Measurements from ENCODE around the gene ABCC2.
A peak's percentile ranks its signal among the peaks of the same experiment; 100 is the strongest.
"Not testable (repeated sequence)": the region's sequence is repeated elsewhere in the genome, so short reads cannot be mapped to it uniquely, and the experiment has no call there.

ABCC2 gene

DNA sequence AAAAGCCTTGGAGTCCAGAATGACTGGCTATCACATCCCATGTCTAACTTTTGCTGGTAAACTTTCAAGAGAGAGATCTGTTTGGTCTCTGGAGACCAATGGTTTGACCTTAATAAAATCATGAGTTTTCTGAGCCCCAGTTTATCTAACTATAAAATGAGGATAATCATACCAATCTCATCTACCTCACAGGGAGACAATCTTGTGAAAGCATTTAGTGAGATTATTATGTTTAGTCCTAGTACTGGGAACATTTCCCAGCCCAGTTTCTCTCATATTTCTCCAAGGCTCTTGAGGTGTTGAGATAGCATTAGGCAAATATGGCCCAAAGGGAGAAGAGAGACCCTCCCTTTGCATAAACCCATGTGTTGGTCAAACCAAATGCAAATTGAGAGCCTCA is 25.8 kb downstream of the ABCC2 start:
- no peak for DNase-seq

GRCh38 chr10:99809481-99809880 is 27.0 kb downstream of the ABCC2 start:
- no peak for DNase-seq

DNA sequence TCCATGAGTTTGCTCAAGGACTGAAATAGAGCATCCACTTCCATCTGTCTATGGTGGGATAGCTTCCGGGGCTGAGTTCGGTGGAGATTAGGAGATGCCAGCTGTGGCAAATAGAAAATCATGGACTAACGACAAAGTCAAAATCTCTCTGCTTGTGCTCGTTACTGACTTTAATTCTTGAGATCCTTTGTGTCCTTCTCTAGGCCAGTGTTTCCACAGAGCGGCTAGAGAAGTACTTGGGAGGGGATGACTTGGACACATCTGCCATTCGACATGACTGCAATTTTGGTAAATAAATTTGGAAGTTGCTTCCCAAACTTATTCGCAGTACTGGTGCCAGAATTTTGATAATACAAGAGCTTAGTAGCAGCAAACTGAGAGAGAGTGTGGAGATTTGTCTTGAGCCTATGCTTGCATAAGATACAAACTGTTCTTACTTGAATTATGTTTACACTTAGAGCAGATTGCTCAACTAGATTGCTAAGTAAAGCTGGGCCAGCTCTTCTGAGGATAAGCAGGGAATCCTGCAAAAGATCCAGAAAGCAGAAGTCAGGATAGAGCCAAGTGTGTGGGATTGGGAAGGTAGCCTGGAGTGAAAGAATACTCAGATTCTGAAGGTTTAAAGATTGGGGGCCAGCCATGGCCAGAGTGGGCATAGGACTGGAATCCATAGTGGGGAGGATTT is 27.6 kb downstream of the ABCC2 start:
- no peak for DNase-seq

DNA sequence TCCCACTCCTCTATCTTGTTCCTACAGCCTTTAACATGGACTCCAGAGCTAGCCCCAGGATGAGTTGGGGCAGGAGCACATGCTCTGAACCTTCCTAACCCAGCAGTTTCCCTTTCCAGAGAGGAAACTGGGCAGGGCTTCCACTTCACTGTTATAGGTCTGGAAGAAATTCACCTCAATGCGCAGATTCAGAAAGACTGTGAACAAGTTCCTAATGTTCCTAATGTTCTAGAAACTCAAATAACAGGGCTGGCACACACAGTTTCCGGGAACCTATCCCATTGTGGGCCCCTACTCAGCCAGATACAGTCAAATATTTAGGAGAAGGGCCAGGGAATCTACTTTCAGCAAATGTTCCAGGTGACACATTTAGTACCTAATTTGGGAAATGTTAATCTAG is 29.7 kb downstream of the ABCC2 start:
- no peak for DNase-seq

GRCh38 chr10:99814143-99814542 is 31.7 kb downstream of the ABCC2 start:
- DNase-seq = no peak

DNA sequence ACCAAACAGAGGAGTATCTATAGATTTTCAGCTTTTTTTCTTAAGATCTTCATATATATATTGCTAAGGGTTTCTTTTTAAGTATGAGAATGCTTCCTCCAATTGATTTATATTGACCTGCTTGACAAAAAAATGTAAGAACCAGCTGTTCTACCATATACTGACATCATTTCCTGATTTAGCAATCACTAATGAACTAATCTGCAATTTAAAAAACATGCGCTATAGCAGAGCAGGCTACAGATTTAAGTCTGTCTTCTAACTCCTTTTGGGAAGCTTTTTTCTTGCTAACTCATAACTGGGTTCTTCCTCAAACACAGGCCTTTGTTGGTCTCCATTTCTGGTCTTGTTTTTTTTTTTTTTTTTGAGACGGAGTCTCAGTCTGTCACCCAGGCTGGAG is 33.2 kb downstream of the ABCC2 start:
- no peak for DNase-seq

GRCh38 chr10:99827936-99828335 is 45.5 kb downstream of the ABCC2 start:
- no peak for DNase-seq

GRCh38 chr10:99828464-99828863 is 46.0 kb downstream of the ABCC2 start:
- no peak for DNase-seq

DNA sequence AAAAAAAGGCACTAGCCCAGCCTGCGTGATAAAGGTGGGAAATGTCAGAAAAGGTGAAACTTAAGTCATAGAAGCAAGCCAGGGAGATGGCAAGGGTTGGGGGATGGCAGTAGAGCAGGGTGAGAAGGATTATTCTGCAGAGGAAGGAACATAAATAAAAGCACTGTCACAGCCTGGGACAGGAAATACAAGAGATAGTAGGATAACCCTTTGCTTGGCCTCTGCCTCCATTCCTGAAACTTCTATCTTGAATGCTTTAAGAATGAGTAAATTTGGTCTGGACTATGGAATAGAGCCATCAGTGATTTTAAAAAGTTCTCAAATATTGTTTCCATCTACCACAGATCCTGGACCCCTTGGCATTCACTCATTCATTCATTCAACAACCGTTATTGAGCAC is 50.0 kb downstream of the ABCC2 start:
- no peak for DNase-seq

DNA sequence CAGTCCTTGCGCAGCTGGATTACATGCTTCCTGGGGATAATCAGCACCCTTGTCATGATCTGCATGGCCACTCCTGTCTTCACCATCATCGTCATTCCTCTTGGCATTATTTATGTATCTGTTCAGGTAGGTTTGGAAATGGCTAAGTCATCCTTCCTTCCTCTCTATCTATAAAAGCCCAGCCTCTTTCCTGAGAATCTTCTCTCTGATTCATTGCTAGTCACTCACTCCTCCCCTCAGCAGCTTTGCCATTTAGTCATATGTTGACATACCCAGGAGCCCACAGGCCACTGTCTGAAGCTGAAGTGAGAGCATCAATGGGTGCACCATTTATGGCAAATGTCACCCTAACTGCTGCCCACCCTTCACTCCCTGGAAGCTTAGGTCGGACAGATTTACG is 52.0 kb downstream of the ABCC2 start:
- no peak for DNase-seq

DNA sequence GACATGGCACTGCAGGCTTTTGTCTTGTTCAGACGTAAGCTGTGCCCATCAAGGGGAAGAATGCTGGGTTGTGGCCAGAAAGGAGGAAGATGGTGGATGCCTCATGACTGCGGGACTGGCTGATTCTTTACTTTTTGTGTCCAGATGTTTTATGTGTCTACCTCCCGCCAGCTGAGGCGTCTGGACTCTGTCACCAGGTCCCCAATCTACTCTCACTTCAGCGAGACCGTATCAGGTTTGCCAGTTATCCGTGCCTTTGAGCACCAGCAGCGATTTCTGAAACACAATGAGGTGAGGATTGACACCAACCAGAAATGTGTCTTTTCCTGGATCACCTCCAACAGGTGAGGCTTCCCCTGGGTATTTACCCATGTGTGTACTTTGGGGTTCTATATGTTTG is 53.5 kb downstream of the ABCC2 start:
- DNase-seq = no peak

DNA sequence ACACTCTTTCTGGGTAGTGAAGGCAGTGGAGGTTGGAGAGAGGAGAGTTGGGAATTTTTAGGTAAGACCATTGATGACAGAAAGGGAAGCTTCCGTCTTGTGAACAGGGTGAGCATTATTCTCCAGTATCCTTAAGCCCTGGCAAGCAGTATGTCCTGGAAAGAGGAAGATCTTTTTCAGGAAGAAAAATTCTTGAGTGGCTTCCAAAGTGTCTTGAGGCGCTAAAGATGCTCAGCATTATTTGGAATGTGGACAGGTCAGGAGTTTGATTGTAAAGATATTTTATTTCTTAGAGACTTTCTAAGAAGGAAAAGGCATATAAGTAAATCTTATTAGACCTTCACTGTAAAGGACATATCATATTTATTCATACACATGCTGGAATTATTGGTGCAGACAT is 54.3 kb downstream of the ABCC2 start:
- no peak for DNase-seq

- DNase-seq = not testable (repeated sequence)
Observed at GRCh38 chr10:99840859-99841258, 58.4 kb downstream of the ABCC2 start.

DNA sequence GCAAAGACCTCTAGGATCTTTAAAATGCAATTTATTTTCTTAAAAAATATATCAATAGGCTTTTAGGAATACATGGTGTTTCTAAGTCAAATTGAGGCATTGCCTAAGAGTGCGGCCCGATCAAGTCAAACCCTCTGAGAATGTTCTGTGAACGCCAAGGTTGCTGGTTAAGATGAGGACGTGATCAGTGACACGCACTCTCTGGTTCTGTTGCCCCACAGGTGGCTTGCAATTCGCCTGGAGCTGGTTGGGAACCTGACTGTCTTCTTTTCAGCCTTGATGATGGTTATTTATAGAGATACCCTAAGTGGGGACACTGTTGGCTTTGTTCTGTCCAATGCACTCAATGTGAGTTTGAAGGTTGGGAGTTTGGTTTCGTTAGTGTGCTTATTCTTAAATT is 59.3 kb downstream of the ABCC2 start:
- no peak for DNase-seq

GRCh38 chr10:99843310-99843709 is 60.9 kb downstream of the ABCC2 start:
- no peak for DNase-seq

- no peak for DNase-seq
Observed at GRCh38 chr10:99844433-99844955, 62.1 kb downstream of the ABCC2 start.

- DNase-seq = peak in 47 of 51 donors; percentile 6 to 82 (median 46)
Observed at GRCh38 chr10:99845837-99846382, 63.5 kb downstream of the ABCC2 start.

DNA sequence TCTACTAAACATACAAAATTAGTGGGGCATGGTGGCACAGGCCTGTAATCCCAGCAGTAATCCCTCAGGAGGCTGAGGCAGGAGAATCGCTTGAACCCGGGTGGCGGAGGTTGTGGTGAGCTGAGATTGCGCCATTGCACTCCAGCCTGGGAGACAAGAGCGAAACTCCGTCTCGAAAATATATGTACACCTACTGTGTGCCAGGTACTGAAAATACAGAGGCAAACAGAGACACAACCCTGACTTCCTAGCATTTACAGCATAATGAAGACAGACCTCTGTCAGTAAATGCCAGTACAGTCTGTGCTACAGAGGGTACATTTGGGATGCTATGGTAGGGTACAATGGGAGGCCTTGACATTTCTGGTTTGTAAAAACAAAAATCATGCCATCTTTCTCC is 66.6 kb downstream of the ABCC2 start:
- no peak for DNase-seq

- DNase-seq = no peak
Observed at GRCh38 chr10:99849536-99849935, 67.1 kb downstream of the ABCC2 start.

GRCh38 chr10:99850021-99850766 is 67.8 kb downstream of the ABCC2 start:
- no peak for DNase-seq

DNA sequence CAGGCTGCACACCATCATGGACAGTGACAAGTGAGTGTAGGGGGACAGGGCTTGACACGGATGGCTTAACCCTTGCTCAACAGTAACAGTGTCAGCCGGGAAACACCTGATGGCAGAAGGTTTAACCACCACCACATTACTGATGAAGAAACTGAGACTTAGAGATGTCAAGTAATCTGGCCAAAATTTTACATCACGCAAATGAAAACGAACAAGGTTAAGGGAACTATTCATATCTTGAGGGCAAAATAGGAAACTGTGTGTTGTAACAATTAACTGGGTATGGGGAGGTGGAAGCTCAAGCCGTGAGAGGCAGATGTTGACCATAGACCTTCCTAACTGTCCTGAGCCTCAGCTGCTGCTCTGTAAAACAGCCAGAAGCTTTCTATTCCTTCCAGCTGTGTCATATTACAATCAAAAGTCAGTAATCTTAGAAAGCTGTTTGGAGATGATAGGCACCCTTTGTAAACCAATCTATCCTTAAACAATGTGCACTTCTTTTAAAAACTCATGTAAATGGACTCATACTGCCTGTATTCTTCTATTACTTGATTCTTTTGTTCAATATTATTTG is 68.4 kb downstream of the ABCC2 start:
- DNase-seq = no peak

GRCh38 chr10:99851825-99852224 is 69.4 kb downstream of the ABCC2 start:
- no peak for DNase-seq

Measured in hypothalamus (tissue), 51 donors.